Thyroid gland (tissue), 4 donors: ENCODE data around the gene BCKDHB. TPM values are rescaled to one million over a fixed set of nuclear protein-coding genes. Genes with fewer than 3 reads are reported as not detected.

ENCODE experiments used
- DNase-seq, 2 donors: peaks; one replicate each; pipeline ENCODE4 v3.0.0-alpha.2; 2019
- H3K27ac ChIP-seq, 3 donors: fragments of 200-600 bp; sonication (generic); 1 replicate in 2 of 3; 2 replicates in 1 of 3; pipeline ENCODE4 v1.5.1; 2016 to 2019; ENCODE audit warnings: mild to moderate bottlenecking in 1 of 3, moderate library complexity in 1 of 3
- H3K27me3 ChIP-seq: fragments of 200-600 bp; sonication (generic); one replicate; pipeline ENCODE4 v1.5.1; 2019
- H3K36me3 ChIP-seq, 2 donors: fragments of 200-600 bp; sonication (generic); one replicate each; pipeline ENCODE4 v1.5.1; 2016 to 2019
- H3K4me1 ChIP-seq, 2 donors: fragments of 200-600 bp; sonication (generic); one replicate each; pipeline ENCODE4 v1.5.1; 2017 to 2019
- H3K4me3 ChIP-seq, 3 donors: fragments of 200-600 bp; sonication (generic); replicated peaks in 1 of 3; 1 replicate in 2 of 3; 2 replicates in 1 of 3; pipeline ENCODE4 v1.5.1; 2016; ENCODE audit warnings: mild to moderate bottlenecking in 1 of 3
- H3K9me3 ChIP-seq: fragments of 200-600 bp; sonication (generic); one replicate; pipeline ENCODE4 v1.5.1; 2017
- CTCF ChIP-seq, 6 experiments: fragments of 200-600 bp in 3 of 6; fragments of 450-650 bp in 3 of 6; sonication (generic) in 3 of 6; IDR thresholded peaks; one replicate each; pipeline ENCODE4 v1.5.1; 2016 to 2019; ENCODE audit warnings: antibody characterized with exemption in 6 of 6, mild to moderate bottlenecking in 2 of 6, inconsistent platforms in 1 of 6, moderate library complexity in 1 of 6
- POLR2A ChIP-seq, 2 donors: fragments of 450-650 bp; IDR thresholded peaks; one replicate each; pipeline ENCODE4 v1.6.1; 2017; ENCODE audit warnings: antibody characterized with exemption in 2 of 2, mild to moderate bottlenecking in 2 of 2, moderate library complexity in 1 of 2
- WGBS, 2 donors: methylation state at CpG; one replicate each; pipeline ENCODE4 v1.1.5; 2017; 5-methylcytosine and 5-hydroxymethylcytosine counted together
- intact Hi-C: fragments of 100-400 bp; cut with DNase I; formaldehyde crosslinking; loops from one replicate; pipeline ENCODE4 v1.15.1; 2023
- total RNA-seq, 4 donors: library from RNA; depleted of rRNA; stranded (reverse); fragments of >200 nt; gene quantifications; one replicate each; pipeline ENCODE4 v1.2.3, GENCODE V29; 2016

BCKDHB gene
- total RNA-seq, 4 donors from 2014 or later, result 16.7 to 36.9 (median 24.4) TPM

GRCh38 chr6:80376411-80376810 is 269.9 kb downstream of the BCKDHB start:
- DNase-seq, result no peak
- Histone ChIP-seq H3K36me3 (no peaks in the 10 kb centered on the region), H3K4me3 (no peak overlapping the region), H3K27me3 (no peaks in the 10 kb centered on the region), H3K9me3 (no peaks in the 10 kb centered on the region), H3K4me1 (no peaks in the 10 kb centered on the region), H3K27ac (no peak overlapping the region)
- intact Hi-C loops, result no loop called here
- TF ChIP-seq CTCF (IDR thresholded peaks at IDR 0.05), result no peak
- TF ChIP-seq POLR2A (IDR thresholded peaks at IDR 0.05), result no peak

- intact Hi-C loops, result no loop called here
- no peaks in the 10 kb centered on the region for H3K27me3 ChIP-seq
- no peak for TF ChIP-seq CTCF (IDR thresholded peaks at IDR 0.05)
Measured at GRCh38 chr6:80380566-80380965, 274.1 kb downstream of the BCKDHB start.

GRCh38 chr6:80382811-80383210 is 276.3 kb downstream of the BCKDHB start:
- Histone ChIP-seq H3K27ac (no peak overlapping the region), H3K27me3 (no peaks in the 10 kb centered on the region), H3K4me1 (no peaks in the 10 kb centered on the region), H3K9me3 (no peaks in the 10 kb centered on the region), H3K4me3 (no peak overlapping the region), H3K36me3 (no peaks in the 10 kb centered on the region)
- DNase-seq, result no peak
- TF ChIP-seq POLR2A (IDR thresholded peaks at IDR 0.05) (no peak), CTCF (IDR thresholded peaks at IDR 0.05) (no peak)
- intact Hi-C loops, result no loop called here
- WGBS, 2 donors, result 60 to 64% methylated on average over 2 of the region's 2 CpGs

More at GRCh38 chr6:80380566-80380965, 274.1 kb downstream of the BCKDHB start:
- Histone ChIP-seq H3K36me3 (no peaks in the 10 kb centered on the region), H3K9me3 (no peaks in the 10 kb centered on the region), H3K4me1 (no peaks in the 10 kb centered on the region), H3K4me3 (no peak overlapping the region), H3K27ac (no peak overlapping the region)
- no peak for DNase-seq
- WGBS, 2 donors, result 72 to 77% methylated on average over 1 of the region's 1 CpG

- Histone ChIP-seq H3K4me3 (no peak overlapping the region), H3K27ac (no peak overlapping the region), H3K9me3 (no peaks in the 10 kb centered on the region), H3K4me1 (no peaks in the 10 kb centered on the region), H3K36me3 (no peaks in the 10 kb centered on the region), H3K27me3 (no peaks in the 10 kb centered on the region)
- 86 to 87% methylated on average over 3 of the region's 3 CpGs for WGBS, 2 donors
- TF ChIP-seq CTCF (IDR thresholded peaks at IDR 0.05), result no peak
- no peak for TF ChIP-seq POLR2A (IDR thresholded peaks at IDR 0.05)
- DNase-seq, result no peak
- intact Hi-C loops, result no loop called here
Measured at GRCh38 chr6:80388507-80388906, 282.0 kb downstream of the BCKDHB start.

Other genes starting within 250 kb of the BCKDHB start
- 1 to 10 TPM in 2 of 4 donors, under 1 TPM in 2; 0.88 to 1.6 (median 0.94) TPM for gene ELOVL4, start 159.1 kb upstream of the BCKDHB start, total RNA-seq
- gene TTK, start 102.0 kb upstream of the BCKDHB start, total RNA-seq, result 1 to 10 TPM in 1 of 4 donors, under 1 TPM in 2, not detected in 1; 0.33 to 1.9 (median 0.81) TPM